Muscle layer of colon (tissue), 2 donors: ENCODE measurements around the gene TRABD.
"Not testable (repeated sequence)": the region's sequence is repeated elsewhere in the genome, so short reads cannot be mapped to it uniquely, and the experiment has no call there.

Source experiments
- H3K27ac ChIP-seq: one replicate; pipeline ENCODE4 v1.7.0; 2013; ENCODE audit warnings: low read depth, mild to moderate bottlenecking, low read length, moderate library complexity
- H3K27me3 ChIP-seq, 2 donors: one replicate each; pipeline ENCODE4 v1.7.0; 2013; ENCODE audit warnings: low read length in 2 of 2, mild to moderate bottlenecking in 2 of 2; ENCODE audit not compliant: insufficient read depth in 2 of 2, control insufficient read depth in 1 of 2
- H3K36me3 ChIP-seq: one replicate; pipeline ENCODE4 v1.7.0; 2013; ENCODE audit warnings: mild to moderate bottlenecking, low read length; ENCODE audit not compliant: insufficient read depth
- H3K4me1 ChIP-seq: one replicate; pipeline ENCODE4 v1.7.0; 2013; ENCODE audit warnings: mild to moderate bottlenecking, low read length; ENCODE audit not compliant: insufficient read depth
- H3K4me3 ChIP-seq, 2 donors: one replicate each; pipeline ENCODE4 v1.7.0; 2013; ENCODE audit warnings: low read length in 2 of 2, low read depth in 1 of 2, mild to moderate bottlenecking in 1 of 2, moderate library complexity in 1 of 2
- H3K9ac ChIP-seq: one replicate; pipeline ENCODE4 v1.7.0; 2013; ENCODE audit warnings: low read length
- H3K9me3 ChIP-seq: one replicate; pipeline ENCODE4 v1.7.0; 2013; ENCODE audit warnings: mild to moderate bottlenecking, low read length
- donor health status: abdominal sarcoma.
- donor health status: Adenocarcinoma of cecum.

The TRABD gene

DNA sequence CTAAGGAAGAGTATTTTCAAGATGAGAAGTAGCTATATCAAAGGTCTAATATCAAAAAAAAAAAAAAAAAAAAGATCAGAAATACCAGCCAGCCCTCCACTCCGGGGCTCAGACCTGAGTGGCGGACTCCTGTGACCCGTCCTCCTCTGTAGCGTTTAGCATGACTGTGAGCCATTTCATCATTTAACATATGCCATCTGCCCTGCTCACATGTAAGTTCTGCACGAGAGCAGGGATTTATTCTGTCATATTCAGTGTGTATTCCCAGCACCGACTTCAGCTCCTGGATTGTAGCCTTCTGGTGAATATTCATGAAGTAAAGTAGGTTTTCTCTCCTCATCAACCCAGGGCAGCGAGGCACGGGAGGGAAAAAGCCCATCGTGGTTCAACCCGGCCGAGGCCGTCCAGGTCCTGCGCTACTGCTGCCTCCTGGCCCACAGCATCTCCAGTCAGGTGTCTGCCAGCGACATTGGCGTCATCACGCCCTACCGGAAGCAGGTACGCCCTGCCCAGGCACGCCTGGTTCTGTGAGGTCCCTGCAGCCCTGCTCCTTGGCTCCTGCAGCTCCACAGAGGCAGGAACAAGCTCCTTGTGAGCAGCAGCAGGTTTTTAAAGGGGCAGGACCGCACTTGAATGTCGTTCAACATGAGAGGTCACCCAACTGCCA is 27.9 kb upstream of the TRABD start:
- no peak overlapping the region for H3K4me3 ChIP-seq
- H3K27me3 ChIP-seq, result no peaks in the 10 kb centered on the region
- H3K36me3 ChIP-seq, result no peaks in the 10 kb centered on the region
- no peaks in the 10 kb centered on the region for H3K4me1 ChIP-seq
- no peaks in the 10 kb centered on the region for H3K9me3 ChIP-seq
- H3K9ac ChIP-seq, result no peak overlapping the region
- no peak overlapping the region for H3K27ac ChIP-seq

DNA sequence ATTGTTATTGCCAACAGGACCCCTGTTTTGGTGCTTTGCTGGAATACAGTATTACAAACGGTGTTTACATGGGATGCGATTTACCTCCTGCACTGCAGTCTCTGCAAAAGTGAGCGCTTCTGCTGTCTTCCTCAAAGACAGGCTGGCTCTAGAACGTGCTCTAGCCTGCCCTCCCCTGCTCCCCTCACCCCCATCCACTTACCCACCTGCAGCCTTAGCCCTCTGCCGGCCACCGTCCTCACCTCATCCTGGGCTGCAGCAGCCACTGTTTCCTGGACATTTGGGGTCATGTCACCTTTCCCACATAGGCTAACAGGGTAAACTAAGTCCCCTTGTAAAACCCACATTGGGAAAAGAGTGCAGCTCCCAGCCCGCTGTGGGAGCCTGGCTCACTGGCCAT is 24.8 kb upstream of the TRABD start:
- H3K4me3 ChIP-seq, result no peak overlapping the region
- H3K9me3 ChIP-seq, result no peaks in the 10 kb centered on the region
- no peaks in the 10 kb centered on the region for H3K36me3 ChIP-seq
- H3K4me1 ChIP-seq, result no peaks in the 10 kb centered on the region
- no peak overlapping the region for H3K9ac ChIP-seq
- no peaks in the 10 kb centered on the region for H3K27me3 ChIP-seq
- H3K27ac ChIP-seq, result no peak overlapping the region

DNA sequence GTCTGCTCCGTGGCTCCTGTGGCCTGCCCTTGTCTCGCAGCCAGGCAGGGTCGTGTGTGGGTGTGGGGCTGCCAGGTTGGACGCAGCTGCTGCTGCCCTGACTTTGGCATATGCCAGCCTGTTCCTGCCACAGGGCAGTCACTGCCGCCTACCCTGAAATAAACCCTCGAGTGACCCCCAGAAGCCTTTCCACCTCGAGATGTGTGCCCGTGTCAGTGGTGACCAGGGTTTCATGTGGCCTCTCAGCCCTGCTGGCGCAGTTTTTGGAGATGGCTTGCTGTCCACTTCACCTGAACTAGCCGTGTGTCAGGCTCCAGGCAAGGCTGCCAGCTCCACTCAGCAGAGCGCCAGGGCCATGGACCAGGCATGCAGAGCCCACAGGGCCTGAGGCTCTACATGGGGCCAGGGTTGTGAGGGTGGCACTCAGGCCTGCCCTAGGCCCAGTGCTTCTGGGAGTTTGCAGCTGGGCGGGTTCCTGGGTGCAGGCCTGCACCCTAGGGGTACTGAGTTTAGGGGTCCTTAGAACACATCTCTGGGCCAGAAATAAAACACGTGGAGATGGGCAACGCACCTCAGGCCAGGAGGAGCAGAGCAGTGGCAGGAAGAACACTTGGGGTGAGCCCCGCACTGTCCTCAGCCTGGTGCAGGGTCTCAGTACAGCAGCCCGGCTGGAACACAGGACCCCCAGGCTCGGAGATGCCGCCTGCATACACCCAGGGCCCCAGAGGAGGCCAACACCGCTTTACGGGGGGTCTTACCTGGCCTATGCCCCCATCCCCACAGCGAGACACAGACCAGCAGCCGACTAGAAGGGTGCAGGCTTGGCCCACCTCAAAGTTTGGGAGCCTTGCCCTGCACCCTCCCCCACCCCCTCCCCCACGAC is 24.0 kb upstream of the TRABD start:
- no peaks in the 10 kb centered on the region for H3K36me3 ChIP-seq
- no peak overlapping the region for H3K27ac ChIP-seq
- H3K9me3 ChIP-seq, result no peaks in the 10 kb centered on the region
- no peak overlapping the region for H3K4me3 ChIP-seq
- no peaks in the 10 kb centered on the region for H3K4me1 ChIP-seq
- H3K9ac ChIP-seq, result no peak overlapping the region
- no peaks in the 10 kb centered on the region for H3K27me3 ChIP-seq

DNA sequence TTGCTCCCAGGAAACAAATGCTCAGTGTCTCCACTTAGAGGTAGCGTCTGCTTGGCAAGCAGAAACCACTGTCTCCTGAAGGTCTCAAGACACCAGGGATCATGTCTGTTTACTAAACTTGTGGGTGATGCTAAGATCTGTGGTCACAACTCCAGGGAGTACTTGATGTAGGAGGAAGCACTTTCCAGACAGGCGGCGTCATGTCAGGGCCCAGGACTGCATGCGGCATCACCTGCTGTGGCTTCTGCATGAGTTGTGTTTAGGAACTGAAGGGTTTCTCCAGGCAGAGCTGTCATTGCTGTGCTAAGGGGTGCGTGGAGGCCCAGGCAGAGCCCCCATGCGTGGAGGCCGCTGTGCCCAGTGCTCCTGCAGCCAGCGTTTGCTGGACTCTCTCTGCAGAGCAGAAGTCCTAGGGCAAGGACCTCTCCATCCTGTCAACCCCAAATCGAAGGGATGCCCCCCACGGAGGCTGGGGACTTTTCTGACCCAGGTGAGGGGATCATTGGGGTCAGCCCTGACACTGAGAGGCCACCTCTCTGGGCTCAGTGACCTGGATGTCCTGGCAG is 23.2 kb upstream of the TRABD start:
- no peaks in the 10 kb centered on the region for H3K27me3 ChIP-seq
- no peaks in the 10 kb centered on the region for H3K4me1 ChIP-seq
- no peaks in the 10 kb centered on the region for H3K36me3 ChIP-seq
- H3K9me3 ChIP-seq, result no peaks in the 10 kb centered on the region
- H3K4me3 ChIP-seq, result no peak overlapping the region
- H3K9ac ChIP-seq, result no peak overlapping the region
- H3K27ac ChIP-seq, result no peak overlapping the region

DNA sequence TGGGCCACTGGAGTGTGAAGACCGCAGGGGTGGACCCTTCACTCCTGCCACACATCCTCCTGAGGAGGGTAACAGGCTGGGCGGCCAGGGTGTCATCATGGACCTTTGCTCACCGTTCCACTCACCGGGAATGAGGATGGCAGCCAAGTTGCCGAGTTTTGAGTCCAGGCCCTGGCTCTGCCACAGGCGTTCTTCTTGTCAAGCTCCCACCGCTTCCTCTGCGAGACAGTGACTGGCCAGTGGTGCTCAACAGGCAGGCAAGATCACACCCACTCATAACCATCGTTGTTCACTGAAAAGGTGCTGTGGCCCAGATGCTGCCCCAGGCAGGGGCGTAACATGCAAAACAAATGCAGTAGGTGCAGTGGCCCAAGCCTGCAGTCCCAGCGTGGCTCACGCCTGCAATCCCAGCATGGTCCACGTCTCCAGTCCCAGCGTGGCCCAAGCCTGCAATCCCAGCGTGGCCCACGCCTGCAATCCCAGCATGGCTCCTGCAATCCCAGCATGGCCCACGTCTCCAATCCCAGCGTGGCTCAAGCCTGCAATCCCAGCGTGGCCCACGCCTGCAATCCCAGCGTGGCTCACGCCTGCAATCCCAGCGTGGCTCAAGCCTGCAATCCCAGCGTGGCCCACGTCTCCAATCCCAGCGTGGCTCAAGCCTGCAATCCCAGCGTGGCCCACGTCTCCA is 20.1 kb upstream of the TRABD start:
- H3K27ac ChIP-seq, result no peak overlapping the region
- no peaks in the 10 kb centered on the region for H3K4me1 ChIP-seq
- H3K9ac ChIP-seq, result no peak overlapping the region
- H3K36me3 ChIP-seq, result no peaks in the 10 kb centered on the region
- H3K4me3 ChIP-seq, result no peak overlapping the region
- H3K27me3 ChIP-seq, result peaks cover 6 to 7% of the 10 kb centered on the region in 2 donors
- H3K9me3 ChIP-seq, result no peaks in the 10 kb centered on the region

DNA sequence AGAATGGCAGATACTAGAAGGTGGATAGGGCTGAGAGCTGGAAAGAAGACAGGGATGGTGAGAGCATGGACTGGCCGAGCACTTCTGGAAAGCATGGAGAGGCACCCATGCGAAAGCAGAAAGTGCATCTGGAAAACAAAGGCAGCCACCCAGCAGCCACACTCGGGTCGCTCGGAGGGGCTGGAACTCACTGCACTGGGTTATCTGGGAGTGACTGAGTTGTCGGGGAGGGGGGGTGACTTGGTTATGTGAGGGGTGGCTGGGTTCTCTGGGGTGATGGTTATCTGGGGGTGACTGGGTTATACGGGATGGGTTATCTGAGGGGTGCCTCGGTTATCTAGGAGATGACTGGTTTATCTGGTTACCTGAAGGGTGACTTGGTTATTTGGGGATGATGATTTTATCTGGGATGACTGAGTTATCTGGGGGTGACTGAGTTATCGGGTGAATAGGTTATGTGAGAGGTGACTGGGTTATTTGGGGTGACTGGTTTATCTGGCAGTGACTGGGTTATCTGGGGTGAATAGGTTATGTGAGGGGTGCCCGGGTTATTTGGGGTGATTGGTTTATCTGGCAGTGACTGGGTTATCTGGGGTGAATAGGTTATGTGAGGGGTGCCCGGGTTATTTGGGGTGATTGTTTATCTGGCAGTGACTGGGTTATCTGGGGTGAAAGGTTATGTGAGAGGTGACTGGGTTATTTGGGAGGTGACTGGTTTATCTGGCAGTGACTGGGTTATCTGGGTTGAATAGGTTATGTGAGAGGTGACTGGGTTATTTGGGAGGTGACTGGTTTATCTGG is 17.8 kb upstream of the TRABD start:
- H3K9me3 ChIP-seq, result no peaks in the 10 kb centered on the region
- H3K27ac ChIP-seq, result no peak overlapping the region
- no peak overlapping the region for H3K4me3 ChIP-seq
- H3K27me3 ChIP-seq, result peaks cover 6 to 24% of the 10 kb centered on the region in 2 donors
- no peaks in the 10 kb centered on the region for H3K4me1 ChIP-seq
- H3K9ac ChIP-seq, result no peak overlapping the region
- H3K36me3 ChIP-seq, result no peaks in the 10 kb centered on the region

DNA sequence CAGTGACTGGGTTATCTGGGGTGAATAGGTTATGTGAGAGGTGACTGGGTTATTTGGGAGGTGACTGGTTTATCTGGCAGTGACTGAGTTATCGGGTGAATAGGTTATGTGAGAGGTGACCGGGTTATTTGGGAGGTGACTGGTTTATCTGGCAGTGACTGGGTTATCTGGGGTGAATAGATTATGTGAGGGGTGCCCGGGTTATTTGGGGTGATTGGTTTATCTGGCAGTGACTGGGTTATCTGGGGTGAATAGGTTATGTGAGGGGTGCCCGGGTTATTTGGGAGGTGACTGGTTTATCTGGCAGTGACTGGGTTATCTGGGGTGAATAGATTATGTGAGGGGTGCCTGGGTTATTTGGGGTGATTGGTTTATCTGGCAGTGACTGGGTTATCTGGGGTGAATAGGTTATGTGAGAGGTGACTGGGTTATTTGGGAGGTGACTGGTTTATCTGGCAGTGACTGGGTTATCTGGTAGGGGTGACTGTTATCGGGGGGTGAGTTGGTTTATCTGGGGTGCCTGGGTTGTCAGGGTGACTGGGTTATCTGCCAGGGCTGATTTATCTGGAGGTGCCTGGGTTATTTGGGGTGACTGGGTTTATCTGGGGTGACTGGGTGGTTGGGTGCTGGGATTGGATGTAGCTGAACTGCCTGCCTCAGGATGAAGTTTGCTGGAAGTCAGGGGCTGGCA is 17.1 kb upstream of the TRABD start:
- not testable (repeated sequence) for H3K9me3 ChIP-seq, H3K4me3 ChIP-seq, H3K36me3 ChIP-seq, H3K27ac ChIP-seq, H3K4me1 ChIP-seq, H3K9ac ChIP-seq
- peaks cover 6 to 28% of the 10 kb centered on the region in 2 donors for H3K27me3 ChIP-seq

DNA sequence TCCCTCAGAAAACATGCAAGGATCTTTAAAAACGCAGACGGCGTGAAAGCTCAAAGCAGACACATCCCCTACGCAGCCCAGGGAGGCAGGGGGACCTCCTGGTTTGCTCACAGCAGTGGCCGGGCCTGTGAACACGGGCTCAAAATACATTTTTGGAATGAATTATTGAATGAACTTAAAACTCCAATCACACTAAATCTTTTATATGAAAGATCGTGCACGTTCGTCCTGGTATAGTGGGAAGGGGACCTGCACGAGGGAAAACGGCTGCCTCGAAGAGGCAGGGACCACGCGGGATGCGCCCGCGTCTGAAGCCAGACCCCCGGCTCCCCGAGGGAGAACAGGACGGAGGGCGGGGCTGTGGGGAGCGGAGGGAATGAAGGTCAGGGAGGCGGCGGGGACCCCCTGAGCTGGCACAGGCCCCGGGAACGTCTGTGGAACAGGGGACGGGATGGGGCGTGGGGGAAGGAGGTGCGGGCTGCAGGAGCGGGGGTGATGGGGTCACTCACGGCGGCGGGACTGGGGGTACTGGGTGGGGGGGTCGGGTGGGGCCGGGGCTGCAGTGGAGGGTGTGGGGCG is 16.4 kb upstream of the TRABD start:
- no peak overlapping the region for H3K9ac ChIP-seq
- no peaks in the 10 kb centered on the region for H3K9me3 ChIP-seq
- no peak overlapping the region for H3K4me3 ChIP-seq
- no peaks in the 10 kb centered on the region for H3K4me1 ChIP-seq
- no peaks in the 10 kb centered on the region for H3K36me3 ChIP-seq
- no peak overlapping the region for H3K27ac ChIP-seq
- H3K27me3 ChIP-seq, result peaks cover 6 to 33% of the 10 kb centered on the region in 2 donors

DNA sequence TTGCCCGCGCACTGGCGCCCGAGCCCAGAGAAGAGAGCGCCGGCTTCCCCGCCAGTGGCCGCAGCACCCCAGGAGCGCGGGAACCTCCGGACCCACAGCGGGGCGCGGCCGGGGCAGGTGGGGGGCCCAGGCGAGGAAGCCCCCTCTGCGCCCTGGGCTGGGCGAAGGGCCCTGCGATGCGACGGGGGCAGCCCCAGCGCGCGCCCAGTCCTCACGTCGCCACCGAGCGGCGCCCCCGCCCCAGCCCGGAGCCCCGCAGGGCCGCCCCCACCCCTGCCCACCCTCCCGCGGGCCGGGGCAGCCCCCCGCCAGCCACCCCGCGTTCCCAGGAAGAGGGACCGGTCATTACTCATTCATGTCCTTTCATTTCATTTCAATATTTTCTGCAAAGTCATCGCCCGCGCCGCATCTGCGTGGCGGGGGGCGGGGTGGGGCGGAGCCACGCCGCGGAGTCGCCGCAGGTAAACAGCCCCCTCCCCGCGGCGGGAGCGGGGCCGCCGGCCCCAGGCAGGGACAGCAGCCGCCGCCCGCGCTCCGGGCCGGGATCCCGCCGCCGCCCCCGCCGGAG is 15.9 kb upstream of the TRABD start:
- Histone ChIP-seq H3K36me3 (no peaks in the 10 kb centered on the region), H3K4me1 (no peaks in the 10 kb centered on the region), H3K27me3 (peaks cover 6 to 33% of the 10 kb centered on the region in 2 donors), H3K9me3 (no peaks in the 10 kb centered on the region), H3K9ac (no peak overlapping the region), H3K27ac (no peak overlapping the region), H3K4me3 (no peak overlapping the region)
